ENCODE data around the gene TRPM2. TPM values are rescaled to one million over a fixed set of nuclear protein-coding genes. Genes with fewer than 3 reads are reported as not detected.
"Not testable (repeated sequence)": the region's sequence is repeated elsewhere in the genome, so short reads cannot be mapped to it uniquely, and the experiment has no call there.

Gene TRPM2
- total RNA-seq, 1 experiment from 2014 or later, result 0.26 TPM

DNA sequence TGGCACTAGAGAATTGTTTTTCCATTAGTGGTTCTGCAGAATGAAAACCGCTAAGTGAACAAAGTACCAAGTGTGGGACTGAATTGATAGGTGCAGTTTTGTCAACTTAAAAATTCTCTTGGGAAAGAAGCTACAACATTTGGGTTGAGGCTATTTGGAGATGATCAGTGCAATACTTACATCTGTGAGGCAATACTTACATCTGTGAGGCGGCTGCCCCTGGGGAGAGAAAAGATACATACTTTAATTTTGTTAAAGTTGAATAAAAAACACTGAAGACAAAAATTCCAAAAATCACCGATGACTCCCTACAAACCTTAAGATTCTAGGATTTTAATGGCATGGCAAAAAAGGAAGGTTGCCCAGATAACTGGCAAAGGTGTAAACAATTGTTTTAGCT, 16.0 kb upstream of the TRPM2 start:
- H3K9me3 ChIP-seq (ENCODE audit: control insufficient read depth, insufficient read depth, low read depth, low read length), result no peaks in the 10 kb centered on the region
- no peak overlapping the region for H3K27ac ChIP-seq (ENCODE audit: low read length)
- no peaks in the 10 kb centered on the region for H3K27me3 ChIP-seq (ENCODE audit: control insufficient read depth, insufficient read depth, low read length)
- no peak for TF ChIP-seq TCF7L2 (IDR thresholded peaks at IDR 0.05; ENCODE audit: low read depth, low read length)
- H3K36me3 ChIP-seq (ENCODE audit: control insufficient read depth, insufficient read depth, low read length), result no peaks in the 10 kb centered on the region
- BruUV-seq (replicated peaks), result no TSS peak
- DNase-seq (ENCODE audit: low read depth, low spot score), result no peak
- peaks cover 4% of the 10 kb centered on the region; the same call in 1 of the 2 replicates for H3K4me1 ChIP-seq (ENCODE audit: control insufficient read depth, insufficient read depth, low read length)
- no peak overlapping the region for H3K4me3 ChIP-seq (ENCODE audit: low read depth in 2 of 2, low read length in 2 of 2)
- in situ Hi-C loops (cut with HindIII; ENCODE audit: low pct_unique_long_range_greater_than_20kb, low sequenced_read_pairs), result no loop called here
- intact Hi-C loops (cut with micrococcal nuclease; ENCODE audit: unreplicated experiment), result no loop called here
- POLR2A ChIA-PET, result no interaction called here
- CTCF ChIA-PET, result no interaction called here
- no peak for ATAC-seq

DNA sequence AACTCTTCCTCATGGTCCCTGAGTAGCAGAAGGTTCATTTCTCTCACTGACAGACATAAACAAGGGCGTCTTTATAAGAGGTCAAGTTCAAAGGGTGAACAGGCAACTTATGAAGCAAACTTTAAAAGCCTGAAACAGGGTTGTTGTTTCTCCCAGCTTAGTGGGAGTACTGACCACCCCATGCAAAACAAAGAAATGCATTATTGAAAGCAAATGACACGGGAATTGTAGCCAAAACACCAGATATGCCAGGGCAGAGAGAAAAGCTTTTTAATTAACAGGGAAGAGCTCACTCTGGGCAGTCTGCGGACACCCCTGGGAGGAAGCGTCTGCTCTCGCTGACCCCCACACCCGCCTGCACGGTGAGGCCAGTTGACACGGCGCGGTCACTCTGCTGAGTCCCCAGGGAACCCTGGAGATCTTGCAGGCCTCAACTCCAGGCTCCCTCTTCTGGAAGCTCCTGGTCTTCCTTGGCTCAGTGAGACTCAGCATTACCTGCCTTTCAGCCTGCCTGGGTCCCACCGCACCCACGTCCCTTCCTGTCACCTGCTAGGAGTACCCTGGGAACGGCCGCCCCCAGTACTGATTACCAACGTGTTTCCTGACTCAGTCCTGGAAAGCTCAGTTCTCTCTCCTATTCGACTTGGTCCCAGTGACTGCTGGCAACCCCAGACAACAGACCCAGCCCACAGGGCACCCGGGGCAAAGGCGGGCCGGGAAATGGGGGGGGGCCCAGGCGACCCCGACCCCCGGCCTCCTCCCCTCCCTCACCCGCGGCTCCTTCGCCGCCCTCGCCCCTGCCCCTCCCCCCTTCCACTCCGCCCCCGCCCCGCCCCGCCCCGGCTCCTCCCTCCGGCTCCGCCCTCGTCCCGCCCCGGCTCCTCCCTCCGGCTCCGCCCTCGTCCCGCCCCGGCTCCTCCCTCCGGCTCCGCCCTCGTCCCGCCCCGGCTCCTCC, 15.2 kb upstream of the TRPM2 start:
- in situ Hi-C loops (cut with HindIII; ENCODE audit: low pct_unique_long_range_greater_than_20kb, low sequenced_read_pairs), result no loop called here
- peak overlapping the region; percentile 44; the same call in 1 of the 2 replicates for H3K27ac ChIP-seq (ENCODE audit: low read length)
- H3K27me3 ChIP-seq (ENCODE audit: control insufficient read depth, insufficient read depth, low read length), result no peaks in the 10 kb centered on the region
- no peaks in the 10 kb centered on the region for H3K9me3 ChIP-seq (ENCODE audit: control insufficient read depth, insufficient read depth, low read depth, low read length)
- peak overlapping the region; percentile 33 to 50 for H3K4me3 ChIP-seq (ENCODE audit: low read depth in 2 of 2, low read length in 2 of 2)
- H3K36me3 ChIP-seq (ENCODE audit: control insufficient read depth, insufficient read depth, low read length), result no peaks in the 10 kb centered on the region
- DNase-seq (ENCODE audit: low read depth, low spot score), result peak; percentile 17
- H3K4me1 ChIP-seq (ENCODE audit: control insufficient read depth, insufficient read depth, low read length), result peaks cover 4% of the 10 kb centered on the region; the same call in 1 of the 2 replicates
- ATAC-seq, result peak; percentile 59
- BruUV-seq (replicated peaks), result no TSS peak
- intact Hi-C loops (cut with micrococcal nuclease; ENCODE audit: unreplicated experiment), result no loop called here
- ChIA-PET CTCF (no interaction called here), POLR2A (no interaction called here)
- TF ChIP-seq, protein P1, sequence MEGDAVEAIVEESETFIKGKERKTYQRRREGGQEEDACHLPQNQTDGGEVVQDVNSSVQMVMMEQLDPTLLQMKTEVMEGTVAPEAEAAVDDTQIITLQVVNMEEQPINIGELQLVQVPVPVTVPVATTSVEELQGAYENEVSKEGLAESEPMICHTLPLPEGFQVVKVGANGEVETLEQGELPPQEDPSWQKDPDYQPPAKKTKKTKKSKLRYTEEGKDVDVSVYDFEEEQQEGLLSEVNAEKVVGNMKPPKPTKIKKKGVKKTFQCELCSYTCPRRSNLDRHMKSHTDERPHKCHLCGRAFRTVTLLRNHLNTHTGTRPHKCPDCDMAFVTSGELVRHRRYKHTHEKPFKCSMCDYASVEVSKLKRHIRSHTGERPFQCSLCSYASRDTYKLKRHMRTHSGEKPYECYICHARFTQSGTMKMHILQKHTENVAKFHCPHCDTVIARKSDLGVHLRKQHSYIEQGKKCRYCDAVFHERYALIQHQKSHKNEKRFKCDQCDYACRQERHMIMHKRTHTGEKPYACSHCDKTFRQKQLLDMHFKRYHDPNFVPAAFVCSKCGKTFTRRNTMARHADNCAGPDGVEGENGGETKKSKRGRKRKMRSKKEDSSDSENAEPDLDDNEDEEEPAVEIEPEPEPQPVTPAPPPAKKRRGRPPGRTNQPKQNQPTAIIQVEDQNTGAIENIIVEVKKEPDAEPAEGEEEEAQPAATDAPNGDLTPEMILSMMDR (IDR thresholded peaks at IDR 0.05), result peak; percentile 59; the same call in 1 of the 2 replicates
- TF ChIP-seq TCF7L2 (IDR thresholded peaks at IDR 0.05; ENCODE audit: low read depth, low read length), result no peak

DNA sequence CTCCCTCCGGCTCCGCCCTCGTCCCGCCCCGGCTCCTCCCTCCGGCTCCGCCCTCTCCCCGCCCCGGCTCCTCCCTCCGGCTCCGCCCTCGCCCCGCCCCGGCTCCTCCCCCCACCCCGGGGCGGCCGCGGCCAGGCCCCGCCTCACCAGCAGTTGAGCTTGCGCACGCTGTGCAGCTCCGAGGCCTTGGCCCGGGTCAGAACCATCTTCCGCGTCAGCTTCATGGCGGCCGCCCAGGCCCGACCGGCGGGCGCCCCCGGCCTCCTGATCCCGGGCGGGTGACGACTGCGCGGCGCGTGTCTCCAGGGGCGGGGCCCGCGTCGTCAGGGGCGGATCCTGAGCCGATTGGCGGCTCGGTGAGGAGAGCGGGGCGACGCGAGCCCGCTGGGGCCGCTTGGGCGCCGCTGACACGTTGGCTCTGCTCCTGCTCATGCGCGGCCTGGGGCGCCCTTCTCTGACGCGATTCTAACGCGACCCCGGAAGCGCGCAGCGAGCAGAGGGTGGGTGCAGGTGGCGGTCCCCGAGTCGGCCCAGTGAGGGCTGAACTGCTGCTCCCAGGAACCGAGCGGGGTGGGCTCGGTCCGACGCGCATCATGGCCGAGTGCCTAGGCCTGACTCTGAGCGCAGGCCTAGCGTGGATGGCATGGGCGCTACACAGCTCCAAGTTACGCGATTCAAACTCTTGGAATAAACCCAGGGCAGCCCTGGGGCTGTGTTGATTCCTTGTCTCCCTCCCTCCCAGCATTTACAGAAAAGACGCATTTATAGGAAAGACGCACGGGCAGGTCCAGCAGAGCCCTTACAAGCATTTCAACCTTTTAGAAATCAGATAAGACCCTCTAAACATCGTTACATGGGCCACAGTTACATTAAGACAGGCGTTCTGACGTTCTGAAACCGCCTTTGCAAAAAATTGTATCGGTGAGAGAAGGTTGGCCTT, 14.2 kb upstream of the TRPM2 start, which contains the start of gene CFAP410:
CFAP410 (minus strand) TSS at position 420 of the 940 bp plus-strand sequence; CDS start at position 224, 196 bp downstream.
- peak; percentile 97 for ATAC-seq
- POLR2A ChIA-PET, result interaction anchor here (0.5 to 0.6 kb wide), 2 partner anchors 76 to 106 kb away, joined by 3 to 5 read pairs; no protein-coding TSS in a partner anchor

DNA sequence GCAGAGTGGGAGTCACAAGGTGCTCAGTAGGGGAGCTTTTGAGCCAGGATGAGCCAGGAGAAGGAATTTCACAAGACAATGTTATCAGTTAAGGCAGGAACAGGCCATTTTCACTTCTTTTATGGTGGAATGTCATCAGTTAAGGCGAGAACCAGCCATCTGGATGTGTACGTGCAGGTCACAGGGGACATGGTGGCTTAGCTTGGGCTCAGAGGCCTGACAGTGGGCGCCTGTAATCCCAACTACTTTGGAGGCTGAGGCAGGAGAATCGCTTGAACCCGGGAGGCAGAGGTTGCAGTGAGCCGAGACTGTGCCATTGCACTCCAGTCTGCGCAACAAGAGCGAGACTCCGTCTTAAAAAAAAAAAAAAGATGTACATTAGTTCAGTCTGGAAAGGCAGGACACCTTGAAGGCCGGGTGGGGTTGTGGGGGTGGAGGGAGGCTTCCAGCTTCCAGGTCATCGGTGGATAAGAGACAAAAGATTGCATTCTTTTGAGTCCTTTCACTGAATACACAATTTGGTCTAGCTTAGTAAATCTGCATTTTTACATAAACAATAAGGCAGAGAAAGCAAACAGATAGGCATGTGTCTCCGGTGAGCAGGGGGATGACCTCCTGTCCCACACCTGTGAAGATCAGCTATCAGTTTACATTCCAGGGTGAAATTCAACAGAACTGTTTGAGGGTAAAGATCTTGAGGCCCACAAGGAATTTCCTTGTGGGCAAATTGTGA, 11.5 kb upstream of the TRPM2 start:
- CTCF ChIA-PET; intact Hi-C loops (cut with micrococcal nuclease; ENCODE audit: unreplicated experiment); in situ Hi-C loops (cut with HindIII; ENCODE audit: low pct_unique_long_range_greater_than_20kb, low sequenced_read_pairs); POLR2A ChIA-PET; H3K4me1 ChIP-seq (ENCODE audit: control insufficient read depth, insufficient read depth, low read length); ATAC-seq; H3K27ac ChIP-seq (ENCODE audit: low read length); BruUV-seq (replicated peaks); H3K4me3 ChIP-seq (ENCODE audit: low read depth in 2 of 2, low read length in 2 of 2); DNase-seq (ENCODE audit: low read depth, low spot score); H3K9me3 ChIP-seq (ENCODE audit: control insufficient read depth, insufficient read depth, low read depth, low read length); H3K36me3 ChIP-seq (ENCODE audit: control insufficient read depth, insufficient read depth, low read length); H3K27me3 ChIP-seq (ENCODE audit: control insufficient read depth, insufficient read depth, low read length): not testable (repeated sequence)

More for the DNA sequence above, 14.2 kb upstream of the TRPM2 start, which contains the start of gene CFAP410:
- CTCF ChIA-PET, result interaction anchor here (0.6 kb wide), 2 partner anchors 14 to 1349 kb away, joined by 3 to 12 read pairs; partner anchors contain the start of gene TRPM2
- peaks cover 4% of the 10 kb centered on the region; the same call in 1 of the 2 replicates for H3K4me1 ChIP-seq (ENCODE audit: control insufficient read depth, insufficient read depth, low read length)
- H3K9me3 ChIP-seq (ENCODE audit: control insufficient read depth, insufficient read depth, low read depth, low read length), result no peaks in the 10 kb centered on the region
- BruUV-seq (replicated peaks), result TSS peak; percentile 93
- H3K36me3 ChIP-seq (ENCODE audit: control insufficient read depth, insufficient read depth, low read length), result no peaks in the 10 kb centered on the region
- TF ChIP-seq TCF7L2 (IDR thresholded peaks at IDR 0.05; ENCODE audit: low read depth, low read length) (no peak), POLR2AphosphoS5 (IDR thresholded peaks at IDR 0.05; ENCODE audit: low read depth, low read length) (0 out of 2 replicates have a peak, but pooled peaks have one; percentile 66), SIN3A (IDR thresholded peaks at IDR 0.05; ENCODE audit: borderline replicate concordance, insufficient read depth, low read depth, low read length) (peak; percentile 71)
- peak within 1 kb of the TSS; percentile 96 for H3K27ac ChIP-seq (ENCODE audit: low read length)
- no peaks in the 10 kb centered on the region for H3K27me3 ChIP-seq (ENCODE audit: control insufficient read depth, insufficient read depth, low read length)
- intact Hi-C loops (cut with micrococcal nuclease; ENCODE audit: unreplicated experiment), result no loop called here
- in situ Hi-C loops (cut with HindIII; ENCODE audit: low pct_unique_long_range_greater_than_20kb, low sequenced_read_pairs), result no loop called here
- peak; percentile 33 for DNase-seq (ENCODE audit: low read depth, low spot score)
- H3K4me3 ChIP-seq (ENCODE audit: low read depth in 2 of 2, low read length in 2 of 2), result peak within 1 kb of the TSS; percentile 83 to 86

DNA sequence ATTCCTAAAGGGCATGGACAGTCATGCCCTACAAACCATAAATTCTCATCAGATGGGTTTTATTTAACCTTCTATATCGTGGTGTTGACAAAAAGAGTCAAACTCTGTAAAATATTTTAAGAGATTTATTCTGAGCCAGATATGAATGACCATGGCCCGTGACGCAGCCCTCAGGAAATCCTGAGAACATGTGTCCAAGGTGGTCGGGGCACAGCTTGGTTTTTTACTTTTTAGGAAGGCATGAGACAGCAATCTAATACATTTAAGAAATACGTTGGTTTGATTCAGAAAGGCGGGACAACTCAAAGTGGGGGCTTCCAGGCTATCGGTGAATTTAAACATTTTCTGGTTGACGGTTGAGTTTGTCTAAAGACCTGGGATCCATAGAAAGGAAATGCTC, 10.4 kb upstream of the TRPM2 start:
- H3K4me1 ChIP-seq (ENCODE audit: control insufficient read depth, insufficient read depth, low read length); ATAC-seq; BruUV-seq (replicated peaks); H3K4me3 ChIP-seq (ENCODE audit: low read depth in 2 of 2, low read length in 2 of 2); CTCF ChIA-PET; POLR2A ChIA-PET; H3K27me3 ChIP-seq (ENCODE audit: control insufficient read depth, insufficient read depth, low read length); H3K27ac ChIP-seq (ENCODE audit: low read length); in situ Hi-C loops (cut with HindIII; ENCODE audit: low pct_unique_long_range_greater_than_20kb, low sequenced_read_pairs); H3K9me3 ChIP-seq (ENCODE audit: control insufficient read depth, insufficient read depth, low read depth, low read length); intact Hi-C loops (cut with micrococcal nuclease; ENCODE audit: unreplicated experiment); DNase-seq (ENCODE audit: low read depth, low spot score); H3K36me3 ChIP-seq (ENCODE audit: control insufficient read depth, insufficient read depth, low read length): not testable (repeated sequence)
